GM18907 (cell line): Measurements from ENCODE around the gene TLE2.
"Not testable (repeated sequence)": the region's sequence is repeated elsewhere in the genome, so short reads cannot be mapped to it uniquely, and the experiment has no call there.

Source experiments
- ATAC-seq: cut with Tn5 transposase; IDR thresholded peaks from one replicate; pipeline ENCODE4 v1.9.1; 2021; ENCODE audit warnings: mild to moderate bottlenecking, moderate library complexity; ENCODE audit not compliant: unreplicated experiment

Gene TLE2

GRCh38 chr19:3056417-3057088 is 27.5 kb upstream of the TLE2 start:
- no peak for ATAC-seq

DNA sequence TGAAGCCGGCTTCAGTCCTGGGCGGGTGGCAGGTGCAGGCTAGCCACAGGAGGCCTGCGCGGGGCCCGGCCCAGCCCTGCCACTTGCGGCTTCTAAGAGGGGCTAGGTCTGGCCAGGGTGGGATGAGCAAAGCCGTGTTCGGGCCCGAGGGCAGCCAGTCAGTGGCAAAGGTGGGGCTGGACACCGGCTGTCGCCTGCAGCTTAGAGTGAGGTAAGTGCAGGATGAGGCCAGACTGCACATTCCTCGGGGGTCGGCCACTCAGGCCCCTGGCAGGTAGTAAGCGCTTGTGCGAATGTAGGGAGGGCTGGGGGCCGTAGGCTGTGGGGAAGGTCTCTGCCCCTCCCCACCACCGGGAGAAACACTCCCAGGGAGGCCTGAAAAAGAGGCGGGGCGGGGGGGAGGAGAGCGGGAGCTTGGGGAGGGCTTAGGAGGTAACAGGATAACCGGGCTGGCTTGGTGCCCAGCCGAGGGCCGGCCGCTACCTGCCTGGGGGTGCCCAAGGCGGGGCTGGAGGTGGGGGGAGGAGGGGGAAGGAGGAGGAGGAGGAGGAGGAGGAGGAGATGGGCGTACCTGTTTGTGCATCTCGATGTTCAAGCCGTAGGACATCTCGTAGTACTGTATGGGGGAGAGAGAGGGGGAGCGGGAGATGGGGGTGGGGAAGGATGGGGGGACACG is 26.8 kb upstream of the TLE2 start:
- no peak for ATAC-seq

DNA sequence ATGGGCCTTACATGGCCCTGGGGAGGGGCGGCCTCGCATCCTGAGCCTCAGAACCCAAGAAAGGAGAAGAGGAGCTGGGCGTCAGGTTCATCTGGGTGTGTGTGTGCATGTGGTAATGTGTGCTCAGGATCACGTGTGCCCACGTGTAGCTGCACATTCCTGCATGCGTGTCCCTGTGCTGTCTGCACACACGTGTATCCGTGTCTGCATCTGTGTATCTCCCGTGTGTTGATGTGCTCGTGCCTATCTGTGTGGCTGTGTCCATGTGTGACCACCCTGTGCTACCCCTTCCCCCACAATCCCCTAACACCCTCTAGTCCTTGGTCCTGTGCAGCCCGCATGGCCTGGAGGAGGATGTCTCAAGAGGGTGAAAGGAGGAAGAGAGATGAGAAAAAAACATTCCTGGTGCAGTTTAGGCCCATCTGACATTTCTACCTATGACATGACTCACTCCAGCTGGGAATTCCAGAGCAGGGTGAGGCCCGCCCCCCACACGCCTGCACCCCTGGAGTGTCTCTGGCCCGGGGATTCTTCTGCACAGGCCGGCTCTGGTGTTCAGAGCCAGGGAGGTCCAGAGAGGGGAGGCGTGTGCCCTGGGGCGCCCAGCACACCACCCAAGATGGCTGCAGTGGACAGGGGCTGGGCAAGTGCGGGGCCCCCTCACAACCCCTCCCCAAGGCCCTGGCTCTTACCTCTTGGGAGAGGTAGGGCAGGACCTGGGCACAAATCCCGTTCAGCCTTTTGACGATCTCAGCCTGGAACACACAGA is 26.1 kb upstream of the TLE2 start:
- no peak for ATAC-seq

DNA sequence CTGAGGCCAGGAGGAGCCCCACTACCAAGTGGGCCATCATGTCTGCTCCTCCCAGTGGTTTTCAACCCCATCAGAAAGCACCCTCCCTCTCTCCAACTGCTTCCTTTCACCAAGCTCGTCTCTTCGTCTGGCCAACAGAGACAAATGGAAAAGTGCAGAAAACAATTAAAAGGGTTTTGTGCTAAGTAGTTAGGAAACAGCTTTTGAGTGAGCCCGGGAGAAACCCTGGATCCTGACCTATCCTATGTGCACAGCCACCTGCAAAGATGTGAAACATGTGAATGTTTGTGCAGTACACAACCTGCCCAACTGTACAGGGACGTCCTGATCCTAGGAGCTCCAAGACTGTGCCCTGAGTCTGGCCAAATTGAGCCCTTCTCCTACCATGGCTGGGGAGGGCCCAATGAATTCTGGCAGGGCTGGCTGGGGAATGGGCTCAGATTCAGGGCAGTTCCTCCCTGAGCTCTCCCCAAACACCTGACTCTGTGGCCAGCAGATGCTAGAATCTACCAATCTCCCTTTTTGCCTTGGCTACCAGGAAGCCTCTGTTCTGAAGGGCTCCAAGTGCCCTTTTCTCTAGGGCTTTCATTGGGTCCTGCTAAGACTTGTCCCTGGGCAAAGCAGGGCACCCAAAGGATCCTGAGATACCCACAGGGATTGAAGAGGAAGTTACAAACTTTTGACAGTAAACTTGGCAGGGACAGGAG is 25.3 kb upstream of the TLE2 start:
- no peak for ATAC-seq

GRCh38 chr19:3053780-3054179 is 24.7 kb upstream of the TLE2 start:
- ATAC-seq: no peak

DNA sequence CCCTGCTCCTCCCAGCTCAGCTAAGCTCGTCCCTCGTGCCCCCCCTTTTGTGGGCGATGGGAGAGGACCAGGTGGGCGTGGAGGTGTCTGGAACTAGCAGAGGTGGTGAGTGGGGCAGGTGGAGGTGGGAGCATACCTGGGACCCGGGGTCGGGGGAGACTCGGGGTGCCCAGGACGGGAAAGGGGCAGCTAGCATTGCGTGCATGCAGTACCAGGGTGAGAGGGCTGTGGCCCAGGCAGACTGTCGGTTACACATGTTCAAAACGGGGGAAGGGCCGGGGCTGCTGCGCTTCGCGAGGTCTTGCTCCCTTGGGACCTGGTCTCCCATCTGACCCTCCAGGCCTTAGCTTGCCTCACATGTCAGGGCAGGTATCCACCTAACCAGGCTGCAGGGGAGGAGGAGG is 24.1 kb upstream of the TLE2 start:
- no peak for ATAC-seq

GRCh38 chr19:3050016-3050415 is 20.9 kb upstream of the TLE2 start:
- ATAC-seq: not testable (repeated sequence)

DNA sequence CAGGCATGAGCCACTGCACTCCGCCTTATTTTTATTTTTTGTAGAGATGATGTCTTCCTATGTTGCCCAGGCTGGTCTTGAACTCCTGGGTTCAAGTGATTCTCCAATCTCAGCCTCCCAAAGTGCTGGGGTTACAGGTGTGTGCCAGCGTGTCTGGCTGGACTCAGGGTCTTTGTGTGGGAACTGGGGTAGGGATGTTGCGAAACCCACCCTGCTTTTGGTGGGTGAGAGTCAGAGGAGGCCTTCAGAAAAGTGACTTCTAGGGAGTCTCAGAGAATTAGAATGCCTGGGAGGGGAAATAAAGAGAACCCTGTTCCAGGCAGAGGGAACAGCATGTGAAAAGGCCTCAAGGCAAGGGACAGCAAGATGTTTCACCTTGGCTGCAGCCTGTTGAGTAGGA is 20.0 kb upstream of the TLE2 start:
- no peak for ATAC-seq

DNA sequence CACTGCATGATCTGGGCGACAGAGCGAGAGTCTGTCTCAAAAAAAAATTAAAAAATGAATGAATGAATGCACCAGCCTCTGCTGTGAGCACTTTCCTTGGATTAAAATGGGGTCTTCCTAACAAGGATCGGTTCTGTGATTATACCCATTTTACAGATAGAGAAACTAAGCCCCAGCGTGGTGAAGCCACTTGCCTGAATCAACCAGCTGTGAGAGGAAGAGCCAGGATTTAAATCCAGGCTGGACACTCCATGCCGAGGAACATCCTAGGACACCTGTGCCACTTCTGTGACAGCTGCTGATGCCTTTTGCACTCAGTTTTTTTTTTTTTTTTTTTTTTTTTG is 19.1 kb upstream of the TLE2 start:
- ATAC-seq: no peak

DNA sequence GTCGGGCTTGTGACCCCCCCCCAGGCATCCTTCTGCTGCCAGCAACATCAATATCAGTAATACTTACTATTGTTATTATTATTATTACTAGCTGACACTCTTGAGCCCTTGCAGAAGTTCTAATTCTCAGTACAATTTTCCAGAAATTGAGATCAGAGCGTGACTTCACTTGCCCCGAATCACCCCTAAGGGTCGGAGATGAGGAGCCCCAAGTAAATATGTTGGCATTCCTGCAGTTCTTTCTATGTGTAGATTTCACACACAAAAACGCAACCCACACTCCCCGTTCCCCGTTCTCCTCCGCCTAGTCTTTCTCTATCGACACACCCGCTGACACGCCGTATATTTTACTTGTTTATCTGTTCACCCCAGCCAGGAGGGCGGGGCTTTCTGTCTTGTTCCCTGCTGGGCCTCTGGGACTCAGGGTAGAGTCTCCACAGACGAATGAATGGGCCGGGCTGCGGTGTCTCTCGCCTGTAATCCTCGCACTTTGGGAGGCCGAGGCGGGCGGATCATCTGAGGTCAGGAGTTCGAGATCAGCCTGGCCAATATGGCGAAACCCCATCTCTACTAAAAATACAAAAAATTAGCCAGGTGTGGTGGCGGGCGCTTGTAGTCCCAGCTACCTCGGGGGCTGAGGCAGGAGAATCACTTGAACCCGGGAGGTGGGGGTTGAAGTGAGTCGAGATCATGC is 18.6 kb upstream of the TLE2 start:
- ATAC-seq: no peak

- ATAC-seq: no peak
These were observed 17.8 kb upstream of the TLE2 start for GRCh38 chr19:3046698-3047495.

- no peak for ATAC-seq
These were observed 17.0 kb upstream of the TLE2 start for GRCh38 chr19:3045885-3046697.

DNA sequence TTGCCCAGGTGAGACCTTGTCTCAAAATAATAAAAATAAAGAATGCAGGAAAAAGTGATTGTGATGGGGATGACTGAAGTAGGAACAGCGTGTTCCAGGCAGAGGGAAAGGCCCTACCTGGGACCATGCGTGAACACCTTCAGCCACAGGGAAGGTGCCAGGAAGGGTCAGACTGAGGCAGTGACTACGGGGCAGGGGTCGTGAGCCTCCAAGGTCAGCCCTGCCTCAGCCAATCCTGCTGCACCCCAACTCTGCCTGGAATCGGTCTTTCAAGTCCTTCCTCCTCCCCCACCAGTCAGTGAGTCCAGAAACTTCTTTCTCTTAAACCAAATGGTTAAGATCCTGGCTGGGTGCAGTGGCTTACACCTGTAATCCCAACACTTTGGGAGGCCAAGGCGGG is 16.1 kb upstream of the TLE2 start:
- ATAC-seq: no peak

GRCh38 chr19:3042621-3043267 is 13.7 kb upstream of the TLE2 start:
- no peak for ATAC-seq

- ATAC-seq: no peak
These were observed 12.9 kb upstream of the TLE2 start for GRCh38 chr19:3041761-3042620.

GRCh38 chr19:3041327-3041726 is 12.2 kb upstream of the TLE2 start:
- no peak for ATAC-seq

GRCh38 chr19:3039641-3040077 is 10.6 kb upstream of the TLE2 start:
- no peak for ATAC-seq

DNA sequence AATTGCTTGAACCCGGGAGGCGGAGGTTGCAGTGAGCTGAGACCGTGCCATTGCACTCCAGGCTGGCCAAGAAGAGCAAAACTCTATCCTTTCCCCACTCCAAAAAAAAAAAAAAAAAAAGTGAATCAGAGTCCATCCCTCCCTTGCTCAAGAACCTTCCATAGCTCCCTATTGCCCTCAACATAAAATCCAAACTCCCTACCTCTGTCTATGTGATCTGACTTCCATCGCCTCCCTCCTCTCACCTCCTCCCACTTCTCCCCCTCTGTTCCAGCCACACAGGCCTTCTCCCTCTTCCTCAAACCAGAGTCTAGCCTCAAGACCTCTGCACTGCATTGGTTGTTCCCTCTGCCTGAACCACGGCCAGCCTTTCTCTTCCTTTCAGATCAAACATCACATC is 10.0 kb upstream of the TLE2 start:
- ATAC-seq: no peak
